WTC11 (cell line): ENCODE data around the gene LRMDA. TPM values are rescaled to one million over a fixed set of nuclear protein-coding genes. Genes with fewer than 3 reads are reported as not detected.

Experiments
- ATAC-seq: fragments of 200-7000 bp; cut with Tn5 transposase; 2 replicates; pipeline ENCODE4 v1.10.0; 2021; ENCODE audit warnings: mild to moderate bottlenecking, moderate library complexity
- CTCF ChIA-PET: fragments of 300-600 bp; sonication (Branson Sonifier 250); formaldehyde crosslinking; loops from one replicate; lab custom pipeline; 2021; ENCODE audit warnings: antibody characterized with exemption; lab: Charles Lee
- POLR2A ChIA-PET: fragments of 350-600 bp; sonication (Branson Sonifier 250); formaldehyde crosslinking; loops from one replicate; lab custom pipeline; 2021; ENCODE audit warnings: antibody characterized with exemption; lab: Charles Lee
- DNase-seq: peaks from one replicate; pipeline ENCODE4 v3.0.0; 2021; ENCODE audit warnings: low spot score
- H3K27ac Mint-ChIP-seq: 2 replicates; pipeline ENCODE4 v1.8.0; 2021; ENCODE audit warnings: mixed read lengths
- H3K27me3 Mint-ChIP-seq: 2 replicates; pipeline ENCODE4 v1.8.0; 2021; ENCODE audit warnings: low read depth, mild to moderate bottlenecking, moderate library complexity, mixed read lengths
- H3K36me3 Mint-ChIP-seq: 2 replicates; pipeline ENCODE4 v1.8.0; 2021; ENCODE audit warnings: mixed read lengths
- H3K4me1 Mint-ChIP-seq: 2 replicates; pipeline ENCODE4 v1.8.0; 2022; ENCODE audit warnings: mixed read lengths
- H3K4me3 Mint-ChIP-seq: 2 replicates; pipeline ENCODE4 v1.8.0; 2021; ENCODE audit warnings: mild to moderate bottlenecking, moderate library complexity, mixed read lengths
- H3K9me3 Mint-ChIP-seq: 2 replicates; pipeline ENCODE4 v1.8.0; 2021; ENCODE audit warnings: mixed read lengths
- GTF2I ChIP-seq: fragments of 250-450 bp; sonication (Bioruptor Pico); conservative IDR thresholded peaks from 2 replicates; pipeline ENCODE4 v1.4.0; 2021; ENCODE audit warnings: mild to moderate bottlenecking
- HMGA2 ChIP-seq: fragments of 250-450 bp; sonication (Bioruptor Pico); IDR thresholded peaks from 2 replicates; pipeline ENCODE4 v1.4.0; 2021; ENCODE audit warnings: mild to moderate bottlenecking, moderate library complexity
- KAT7 ChIP-seq: sonication (generic); formaldehyde crosslinking; IDR thresholded peaks from 2 replicates; pipeline ENCODE4 v1.8.1; 2023; ENCODE audit warnings: missing genetic modification reagents, mild to moderate bottlenecking, borderline replicate concordance
- OVOL2 ChIP-seq: fragments of 250-450 bp; sonication (Bioruptor Pico); IDR thresholded peaks from 2 replicates; pipeline ENCODE4 v1.9.0; 2021; ENCODE audit warnings: mild to moderate bottlenecking, borderline replicate concordance
- SMAD3 ChIP-seq: sonication (generic); formaldehyde crosslinking; IDR thresholded peaks from 2 replicates; pipeline ENCODE4 v1.8.0; 2022; ENCODE audit warnings: missing genetic modification reagents, mild to moderate bottlenecking, borderline replicate concordance
- SMAD4 ChIP-seq: sonication (generic); formaldehyde crosslinking; IDR thresholded peaks from 2 replicates; pipeline ENCODE4 v1.8.0; 2022; ENCODE audit warnings: mild to moderate bottlenecking, missing genetic modification reagents
- TCF7 ChIP-seq: sonication (generic); formaldehyde crosslinking; IDR thresholded peaks from 2 replicates; pipeline ENCODE4 v1.8.0; 2022; ENCODE audit warnings: mild to moderate bottlenecking, low read depth, missing genetic modification reagents, moderate library complexity
- TP53 ChIP-seq: sonication (generic); formaldehyde crosslinking; IDR thresholded peaks from 2 replicates; pipeline ENCODE4 v1.8.1; 2023; ENCODE audit warnings: mild to moderate bottlenecking, missing genetic modification reagents
- ZBTB21 ChIP-seq: sonication (generic); formaldehyde crosslinking; IDR thresholded peaks from 2 replicates; pipeline ENCODE4 v1.8.1; 2023; ENCODE audit warnings: mild to moderate bottlenecking, missing genetic modification reagents, borderline replicate concordance
- ZNF263 ChIP-seq: sonication (generic); formaldehyde crosslinking; IDR thresholded peaks from 2 replicates; pipeline ENCODE4 v1.8.1; 2022; ENCODE audit warnings: low read depth, mild to moderate bottlenecking, moderate library complexity, missing genetic modification reagents
- ZNF317 ChIP-seq: sonication (generic); formaldehyde crosslinking; IDR thresholded peaks from 2 replicates; pipeline ENCODE4 v1.8.1; 2023; ENCODE audit warnings: low read depth, mild to moderate bottlenecking, moderate library complexity, missing genetic modification reagents, borderline replicate concordance
- total RNA-seq: library from RNA; stranded (reverse); gene quantifications from 3 replicates; pipeline ENCODE4 v1.2.3, GENCODE V29; 2021
- TF ChIP-seq, protein P1 (sequence below): sonication (generic); formaldehyde crosslinking; IDR thresholded peaks from 2 replicates; pipeline ENCODE4 v1.8.0; 2022; ENCODE audit warnings: mild to moderate bottlenecking, missing genetic modification reagents
- TF ChIP-seq, protein P2 (sequence below): fragments of 250-450 bp; sonication (Bioruptor Pico); IDR thresholded peaks from 2 replicates; pipeline ENCODE4 v1.9.0; 2021; ENCODE audit warnings: mild to moderate bottlenecking
- TF ChIP-seq, protein P3 (sequence below): sonication (generic); formaldehyde crosslinking; IDR thresholded peaks from 2 replicates; pipeline ENCODE4 v1.8.1; 2023; ENCODE audit warnings: mild to moderate bottlenecking, missing genetic modification reagents, moderate library complexity
- TF ChIP-seq, protein P4 (sequence below): fragments of 250-450 bp; sonication (Bioruptor Pico); conservative IDR thresholded peaks from 2 replicates; pipeline ENCODE4 v1.9.0; 2021; ENCODE audit warnings: mild to moderate bottlenecking

LRMDA gene
- total RNA-seq, 1 experiment from 2014 or later, result 0.92 TPM

DNA sequence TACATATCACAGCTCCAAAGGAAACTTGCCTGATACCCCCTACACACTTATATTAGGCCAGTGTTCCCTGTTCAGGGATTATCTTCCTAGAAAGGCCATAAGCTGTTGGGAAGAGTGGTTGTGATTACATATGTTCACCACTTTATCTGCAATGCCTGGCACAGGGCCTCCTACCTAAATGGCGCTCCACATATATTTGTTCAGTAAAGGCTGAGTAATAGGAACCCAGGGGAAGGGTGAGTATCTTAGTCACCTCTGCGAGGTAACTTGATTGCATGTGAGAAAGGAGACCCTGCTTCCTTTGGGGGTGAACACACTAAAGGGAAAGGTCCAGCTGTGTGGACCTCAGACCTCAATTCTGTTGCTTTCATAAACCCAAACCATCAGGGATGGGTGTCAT lies 896.0 kb downstream of the LRMDA start (continued):
- TF ChIP-seq, protein P1, sequence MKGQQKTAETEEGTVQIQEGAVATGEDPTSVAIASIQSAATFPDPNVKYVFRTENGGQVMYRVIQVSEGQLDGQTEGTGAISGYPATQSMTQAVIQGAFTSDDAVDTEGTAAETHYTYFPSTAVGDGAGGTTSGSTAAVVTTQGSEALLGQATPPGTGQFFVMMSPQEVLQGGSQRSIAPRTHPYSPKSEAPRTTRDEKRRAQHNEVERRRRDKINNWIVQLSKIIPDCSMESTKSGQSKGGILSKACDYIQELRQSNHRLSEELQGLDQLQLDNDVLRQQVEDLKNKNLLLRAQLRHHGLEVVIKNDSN (CRISPR knock-in tag), result no peak
- TF ChIP-seq ZNF317 (CRISPR knock-in tag) (no peak), TP53 (no peak), ZBTB21 (CRISPR knock-in tag) (no peak), OVOL2 (CRISPR knock-in tag) (no peak), TCF7 (CRISPR knock-in tag) (no peak), SMAD4 (CRISPR knock-in tag) (no peak)

DNA sequence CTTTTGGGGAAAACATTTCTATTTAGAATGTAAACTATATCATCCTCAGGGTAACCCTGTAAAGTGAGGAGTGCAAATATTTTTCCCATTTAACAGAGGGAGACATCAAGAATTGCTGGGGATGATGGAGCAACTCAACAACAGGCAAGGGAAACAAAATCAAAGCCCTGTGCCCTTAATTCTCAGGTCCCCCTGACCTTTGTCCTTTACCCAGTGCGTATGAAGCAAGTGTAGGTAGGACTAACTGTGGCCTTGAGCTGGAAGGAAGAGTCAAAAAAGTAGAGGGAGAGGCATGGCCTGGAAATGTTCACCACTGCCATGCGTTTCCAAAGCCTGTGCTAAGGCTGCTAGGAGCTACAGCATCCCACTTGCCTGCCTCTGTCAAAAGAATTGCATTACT lies 896.9 kb downstream of the LRMDA start:
- H3K4me3 Mint-ChIP-seq, result no peak overlapping the region
- ATAC-seq (no peak), DNase-seq (no peak)
- POLR2A ChIA-PET, result no interaction called here
- no peak overlapping the region for H3K27ac Mint-ChIP-seq
- H3K36me3 Mint-ChIP-seq, result no peaks in the 10 kb centered on the region
- H3K9me3 Mint-ChIP-seq, result no peaks in the 10 kb centered on the region
- TF ChIP-seq KAT7 (CRISPR knock-in tag) (no peak), GTF2I (CRISPR knock-in tag) (no peak), ZNF263 (CRISPR knock-in tag) (no peak)
- TF ChIP-seq, protein P2, sequence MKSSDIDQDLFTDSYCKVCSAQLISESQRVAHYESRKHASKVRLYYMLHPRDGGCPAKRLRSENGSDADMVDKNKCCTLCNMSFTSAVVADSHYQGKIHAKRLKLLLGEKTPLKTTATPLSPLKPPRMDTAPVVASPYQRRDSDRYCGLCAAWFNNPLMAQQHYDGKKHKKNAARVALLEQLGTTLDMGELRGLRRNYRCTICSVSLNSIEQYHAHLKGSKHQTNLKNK, result no peak
- TF ChIP-seq, protein P3, sequence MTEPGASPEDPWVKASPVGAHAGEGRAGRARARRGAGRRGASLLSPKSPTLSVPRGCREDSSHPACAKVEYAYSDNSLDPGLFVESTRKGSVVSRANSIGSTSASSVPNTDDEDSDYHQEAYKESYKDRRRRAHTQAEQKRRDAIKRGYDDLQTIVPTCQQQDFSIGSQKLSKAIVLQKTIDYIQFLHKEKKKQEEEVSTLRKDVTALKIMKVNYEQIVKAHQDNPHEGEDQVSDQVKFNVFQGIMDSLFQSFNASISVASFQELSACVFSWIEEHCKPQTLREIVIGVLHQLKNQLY (CRISPR knock-in tag), result no peak
- TF ChIP-seq, protein P4, sequence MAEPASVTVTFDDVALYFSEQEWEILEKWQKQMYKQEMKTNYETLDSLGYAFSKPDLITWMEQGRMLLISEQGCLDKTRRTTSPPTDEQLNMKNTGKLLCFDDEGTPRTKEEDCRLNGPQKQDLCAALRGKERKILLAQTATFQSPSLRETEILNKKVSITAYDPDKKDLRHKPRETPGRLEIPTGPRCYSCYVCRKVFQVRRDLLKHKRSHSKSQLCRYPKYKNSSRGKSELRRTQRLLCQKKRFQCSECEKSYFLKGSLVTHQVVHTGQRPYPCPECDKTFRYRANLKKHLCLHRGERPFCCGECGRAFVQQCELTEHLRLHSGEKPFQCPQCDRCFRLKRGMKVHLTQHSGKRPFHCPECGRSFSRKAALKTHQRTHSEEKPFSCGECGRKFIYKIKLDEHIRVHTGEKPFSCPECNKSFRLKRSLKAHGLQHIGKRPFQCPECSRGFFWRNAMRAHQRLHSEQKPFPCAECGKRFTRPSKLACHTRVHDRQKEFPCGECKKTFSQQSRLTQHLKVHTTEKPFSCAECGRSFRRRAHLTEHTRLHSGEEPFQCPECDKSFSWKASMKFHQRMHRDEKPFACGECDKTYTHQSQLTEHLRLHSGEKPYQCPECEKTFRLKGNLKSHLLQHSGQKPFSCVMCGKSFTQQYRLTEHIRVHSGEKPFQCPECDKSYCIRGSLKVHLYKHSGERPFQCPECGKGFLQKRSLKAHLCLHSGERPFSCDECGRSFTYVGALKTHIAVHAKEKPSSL, result no peak
- H3K27me3 Mint-ChIP-seq, result no peaks in the 10 kb centered on the region
- peaks cover 15% of the 10 kb centered on the region for H3K4me1 Mint-ChIP-seq
- CTCF ChIA-PET, result no interaction called here

DNA sequence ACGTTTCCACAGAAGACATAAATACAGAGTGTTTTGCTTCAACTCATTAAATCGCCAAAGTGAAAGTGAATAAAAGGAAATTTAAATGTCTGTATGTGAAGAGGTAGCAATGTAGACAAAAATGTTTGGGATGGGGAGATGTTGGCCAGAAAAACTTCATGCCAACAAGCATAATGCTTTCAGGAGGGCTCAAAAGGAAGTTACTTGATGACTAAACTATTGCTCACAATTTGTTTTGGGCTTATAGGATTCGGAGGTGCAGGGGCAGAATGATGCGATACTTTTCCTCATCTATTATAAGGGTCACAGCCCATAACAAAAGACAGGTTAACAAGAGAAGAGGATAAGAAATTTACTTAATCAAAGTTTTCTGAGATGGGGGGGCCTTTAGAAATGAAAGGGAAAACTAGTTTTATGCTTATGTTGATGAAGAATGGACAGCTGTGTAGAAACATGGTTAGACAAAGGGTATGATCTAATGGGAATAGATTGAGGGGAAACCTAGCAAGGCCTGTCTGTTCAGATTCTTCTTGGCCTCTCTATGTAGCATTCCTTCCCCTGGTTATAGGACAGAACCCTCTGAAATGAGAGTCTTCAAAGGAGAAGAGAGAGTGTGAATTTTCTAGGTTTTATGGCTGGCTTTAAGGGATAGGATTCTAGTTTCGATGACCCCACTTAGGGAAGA lies 898.6 kb downstream of the LRMDA start:
- no peak overlapping the region for H3K27ac Mint-ChIP-seq
- H3K27me3 Mint-ChIP-seq, result no peaks in the 10 kb centered on the region
- CTCF ChIA-PET, result no interaction called here
- no peak for DNase-seq
- peaks cover 5% of the 10 kb centered on the region for H3K9me3 Mint-ChIP-seq
- H3K4me3 Mint-ChIP-seq, result no peak overlapping the region
- peaks cover 19% of the 10 kb centered on the region for H3K4me1 Mint-ChIP-seq
- TF ChIP-seq SMAD3 (CRISPR knock-in tag) (no peak), HMGA2 (CRISPR knock-in tag) (no peak)
- TF ChIP-seq, protein P4, result no peak
- TF ChIP-seq, all 79 proteins: peak for 0
- H3K36me3 Mint-ChIP-seq, result no peaks in the 10 kb centered on the region
- POLR2A ChIA-PET, result no interaction called here
- no peak for ATAC-seq
